ENCODE results near the gene GMDS. TPM values are rescaled to one million over a fixed set of nuclear protein-coding genes. Genes with fewer than 3 reads are reported as not detected.

GMDS gene
- total RNA-seq, 1 experiment from 2014 or later = 27.6 TPM

GRCh38 chr6:1724124-1724523 is 521.3 kb downstream of the GMDS start:
- no peaks in the 10 kb centered on the region for H4K20me1 ChIP-seq (ENCODE audit: control insufficient read depth, insufficient read depth, insufficient read length)
- no peak overlapping the region for H2AK5ac ChIP-seq (ENCODE audit: insufficient read length, low read length)
- H3K4ac ChIP-seq (ENCODE audit: low read depth, low read length) = no peak overlapping the region
- H2BK20ac ChIP-seq (ENCODE audit: low read depth, low read length, poor library complexity, severe bottlenecking) = no peak overlapping the region
- H3K79me2 ChIP-seq (ENCODE audit: insufficient read depth, low read length) = no peaks in the 10 kb centered on the region
- no CpG with 5 or more reads among the region's 9 CpGs for WGBS (ENCODE audit: extremely low coverage, insufficient read length, low lambda C conversion rate)
- no peak overlapping the region for H3K56ac ChIP-seq (ENCODE audit: insufficient read length, low read depth, low read length)
- no peak overlapping the region for H4K91ac ChIP-seq (ENCODE audit: insufficient read length, low read depth, low read length)
- Mint-ChIP-seq H3K36me3 (ENCODE audit: insufficient read depth in 1 of 3, low read depth in 3 of 3) (no peaks in the 10 kb centered on the region), H3K9me3 (no peaks in the 10 kb centered on the region), H3K4me3 (no peak overlapping the region), H3K4me1 (peaks cover 32 to 42% of the 10 kb centered on the region in 2 experiments), H3K27me3 (ENCODE audit: low read depth) (no peaks in the 10 kb centered on the region; the same call in 1 of the 2 replicates), H3K27ac (no peak overlapping the region)
- H3K27ac ChIP-seq (ENCODE audit: insufficient read length, low read depth, low read length) = no peak overlapping the region
- H3K27me3 ChIP-seq (ENCODE audit: insufficient read depth, low read length) = no peaks in the 10 kb centered on the region
- H4K8ac ChIP-seq (replicated peaks; ENCODE audit: insufficient read length, low read depth, low read length) = no peak overlapping the region
- no peaks in the 10 kb centered on the region for H3K23me2 ChIP-seq (ENCODE audit: insufficient read length, low read depth, low read length, poor library complexity, severe bottlenecking)
- no peak overlapping the region for H3K9ac ChIP-seq (ENCODE audit: extremely low read depth, insufficient read length, low read length)
- no peak for DNase-seq
- H2BK15ac ChIP-seq (ENCODE audit: low read depth, low read length) = no peak overlapping the region
- H2AFZ ChIP-seq (ENCODE audit: low read length) = no peak overlapping the region
- no peaks in the 10 kb centered on the region for H3K79me1 ChIP-seq (ENCODE audit: insufficient read depth, low read depth, low read length, poor library complexity, severe bottlenecking)
- H4K5ac ChIP-seq (ENCODE audit: insufficient read length, low read depth, low read length) = no peak overlapping the region
- no peak overlapping the region for H3K23ac ChIP-seq (ENCODE audit: insufficient read length, low read depth, low read length)
- no peak overlapping the region for H3T11ph ChIP-seq (ENCODE audit: low read length)
- no peak for TF ChIP-seq CTCF (conservative IDR thresholded peaks at IDR 0.05)
- H3K14ac ChIP-seq (ENCODE audit: insufficient read depth, low read length) = no peak overlapping the region
- H2BK5ac ChIP-seq (ENCODE audit: insufficient read length, low read length) = no peak overlapping the region
- H3K18ac ChIP-seq (ENCODE audit: insufficient read length, low read depth, low read length) = no peak overlapping the region
- no peaks in the 10 kb centered on the region for H3K9me3 ChIP-seq (ENCODE audit: control insufficient read depth, low read depth, low read length)
- no peak overlapping the region for H2BK12ac ChIP-seq (ENCODE audit: insufficient read length, low read depth, low read length)
- no peak overlapping the region for H3K4me2 ChIP-seq (ENCODE audit: insufficient read depth, insufficient read length, low read length)
- H3K4me1 ChIP-seq (ENCODE audit: insufficient read depth, low read length) = 0 out of 2 replicates have a peak, but pooled peaks cover 2% of the 10 kb centered on the region
- H2BK120ac ChIP-seq (ENCODE audit: low read depth, low read length, poor library complexity, severe bottlenecking) = no peak overlapping the region
